ENCODE measurements around the gene ZNF441. TPM values are rescaled to one million over a fixed set of nuclear protein-coding genes. Genes with fewer than 3 reads are reported as not detected.

Gene ZNF441
- total and polyA plus RNA-seq, 10 of the 15 experiments (the other 5 are each of a cell fraction or from before 2014, with no cell fraction given): 1.0 to 9.4 (median 4.3) TPM

DNA sequence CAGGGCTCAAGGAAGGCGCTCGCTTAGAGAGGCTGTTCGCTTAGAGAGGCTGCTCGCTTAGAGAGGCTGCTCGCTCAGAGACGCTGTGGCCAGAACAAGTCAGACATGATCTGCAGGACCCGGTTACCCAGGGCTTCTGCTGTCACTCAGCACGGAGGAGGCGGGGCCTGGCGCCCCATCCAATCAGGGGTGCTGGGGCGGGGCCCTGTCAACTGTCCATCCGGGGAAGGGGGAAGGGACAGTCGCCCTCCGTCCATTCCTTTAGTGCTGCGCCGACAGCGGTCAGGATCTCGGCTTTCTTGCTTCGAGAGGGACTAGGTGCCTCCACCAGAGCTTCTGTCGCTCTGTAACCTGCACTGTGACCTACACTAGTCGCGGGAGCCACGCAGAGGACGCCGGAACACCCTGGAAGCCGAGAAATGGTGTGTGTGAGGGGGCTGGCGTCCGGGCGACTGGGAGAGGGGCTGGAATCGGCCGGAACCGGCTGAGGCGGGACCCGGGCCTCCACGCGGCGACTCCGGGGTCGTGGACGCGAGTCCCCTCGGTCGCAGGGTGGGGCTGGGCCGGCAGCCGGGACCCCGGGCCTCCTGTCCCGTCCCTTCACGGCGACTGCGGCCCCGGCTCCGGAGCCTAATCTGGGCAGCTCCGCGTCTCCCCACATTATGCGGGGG, 47.4 kb downstream of the ZNF441 start, which contains the start of gene ZNF440 (continued):
- TF ChIP-seq, protein P1, sequence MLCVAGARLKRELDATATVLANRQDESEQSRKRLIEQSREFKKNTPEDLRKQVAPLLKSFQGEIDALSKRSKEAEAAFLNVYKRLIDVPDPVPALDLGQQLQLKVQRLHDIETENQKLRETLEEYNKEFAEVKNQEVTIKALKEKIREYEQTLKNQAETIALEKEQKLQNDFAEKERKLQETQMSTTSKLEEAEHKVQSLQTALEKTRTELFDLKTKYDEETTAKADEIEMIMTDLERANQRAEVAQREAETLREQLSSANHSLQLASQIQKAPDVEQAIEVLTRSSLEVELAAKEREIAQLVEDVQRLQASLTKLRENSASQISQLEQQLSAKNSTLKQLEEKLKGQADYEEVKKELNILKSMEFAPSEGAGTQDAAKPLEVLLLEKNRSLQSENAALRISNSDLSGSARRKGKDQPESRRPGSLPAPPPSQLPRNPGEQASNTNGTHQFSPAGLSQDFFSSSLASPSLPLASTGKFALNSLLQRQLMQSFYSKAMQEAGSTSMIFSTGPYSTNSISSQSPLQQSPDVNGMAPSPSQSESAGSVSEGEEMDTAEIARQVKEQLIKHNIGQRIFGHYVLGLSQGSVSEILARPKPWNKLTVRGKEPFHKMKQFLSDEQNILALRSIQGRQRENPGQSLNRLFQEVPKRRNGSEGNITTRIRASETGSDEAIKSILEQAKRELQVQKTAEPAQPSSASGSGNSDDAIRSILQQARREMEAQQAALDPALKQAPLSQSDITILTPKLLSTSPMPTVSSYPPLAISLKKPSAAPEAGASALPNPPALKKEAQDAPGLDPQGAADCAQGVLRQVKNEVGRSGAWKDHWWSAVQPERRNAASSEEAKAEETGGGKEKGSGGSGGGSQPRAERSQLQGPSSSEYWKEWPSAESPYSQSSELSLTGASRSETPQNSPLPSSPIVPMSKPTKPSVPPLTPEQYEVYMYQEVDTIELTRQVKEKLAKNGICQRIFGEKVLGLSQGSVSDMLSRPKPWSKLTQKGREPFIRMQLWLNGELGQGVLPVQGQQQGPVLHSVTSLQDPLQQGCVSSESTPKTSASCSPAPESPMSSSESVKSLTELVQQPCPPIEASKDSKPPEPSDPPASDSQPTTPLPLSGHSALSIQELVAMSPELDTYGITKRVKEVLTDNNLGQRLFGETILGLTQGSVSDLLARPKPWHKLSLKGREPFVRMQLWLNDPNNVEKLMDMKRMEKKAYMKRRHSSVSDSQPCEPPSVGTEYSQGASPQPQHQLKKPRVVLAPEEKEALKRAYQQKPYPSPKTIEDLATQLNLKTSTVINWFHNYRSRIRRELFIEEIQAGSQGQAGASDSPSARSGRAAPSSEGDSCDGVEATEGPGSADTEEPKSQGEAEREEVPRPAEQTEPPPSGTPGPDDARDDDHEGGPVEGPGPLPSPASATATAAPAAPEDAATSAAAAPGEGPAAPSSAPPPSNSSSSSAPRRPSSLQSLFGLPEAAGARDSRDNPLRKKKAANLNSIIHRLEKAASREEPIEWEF (IDR thresholded peaks at IDR 0.05; ENCODE audit: insufficient replicate concordance, low read depth, low read length): no peak
- TF ChIP-seq, protein P2, sequence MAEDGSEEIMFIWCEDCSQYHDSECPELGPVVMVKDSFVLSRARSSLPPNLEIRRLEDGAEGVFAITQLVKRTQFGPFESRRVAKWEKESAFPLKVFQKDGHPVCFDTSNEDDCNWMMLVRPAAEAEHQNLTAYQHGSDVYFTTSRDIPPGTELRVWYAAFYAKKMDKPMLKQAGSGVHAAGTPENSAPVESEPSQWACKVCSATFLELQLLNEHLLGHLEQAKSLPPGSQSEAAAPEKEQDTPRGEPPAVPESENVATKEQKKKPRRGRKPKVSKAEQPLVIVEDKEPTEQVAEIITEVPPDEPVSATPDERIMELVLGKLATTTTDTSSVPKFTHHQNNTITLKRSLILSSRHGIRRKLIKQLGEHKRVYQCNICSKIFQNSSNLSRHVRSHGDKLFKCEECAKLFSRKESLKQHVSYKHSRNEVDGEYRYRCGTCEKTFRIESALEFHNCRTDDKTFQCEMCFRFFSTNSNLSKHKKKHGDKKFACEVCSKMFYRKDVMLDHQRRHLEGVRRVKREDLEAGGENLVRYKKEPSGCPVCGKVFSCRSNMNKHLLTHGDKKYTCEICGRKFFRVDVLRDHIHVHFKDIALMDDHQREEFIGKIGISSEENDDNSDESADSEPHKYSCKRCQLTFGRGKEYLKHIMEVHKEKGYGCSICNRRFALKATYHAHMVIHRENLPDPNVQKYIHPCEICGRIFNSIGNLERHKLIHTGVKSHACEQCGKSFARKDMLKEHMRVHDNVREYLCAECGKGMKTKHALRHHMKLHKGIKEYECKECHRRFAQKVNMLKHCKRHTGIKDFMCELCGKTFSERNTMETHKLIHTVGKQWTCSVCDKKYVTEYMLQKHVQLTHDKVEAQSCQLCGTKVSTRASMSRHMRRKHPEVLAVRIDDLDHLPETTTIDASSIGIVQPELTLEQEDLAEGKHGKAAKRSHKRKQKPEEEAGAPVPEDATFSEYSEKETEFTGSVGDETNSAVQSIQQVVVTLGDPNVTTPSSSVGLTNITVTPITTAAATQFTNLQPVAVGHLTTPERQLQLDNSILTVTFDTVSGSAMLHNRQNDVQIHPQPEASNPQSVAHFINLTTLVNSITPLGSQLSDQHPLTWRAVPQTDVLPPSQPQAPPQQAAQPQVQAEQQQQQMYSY (CRISPR knock-in tag; IDR thresholded peaks at IDR 0.05): no peak
- no peak for TF ChIP-seq ZSCAN29 (IDR thresholded peaks at IDR 0.05)
- TF ChIP-seq CEBPB (IDR thresholded peaks at IDR 0.05; ENCODE audit: borderline replicate concordance in 1 of 2, low read depth in 2 of 2, low read length in 2 of 2): no peak
- no peak for TF ChIP-seq FOXK2 (IDR thresholded peaks at IDR 0.05)
- TF ChIP-seq RAD21 (IDR thresholded peaks at IDR 0.05; ENCODE audit: insufficient read depth, low read depth, low read length): no peak
- no peak for TF ChIP-seq RELA (IDR thresholded peaks at IDR 0.05; ENCODE audit: borderline replicate concordance, partially characterized antibody)
- TF ChIP-seq IRF5 (IDR thresholded peaks at IDR 0.05; ENCODE audit: borderline replicate concordance): no peak
- TF ChIP-seq CEBPZ (IDR thresholded peaks at IDR 0.05; ENCODE audit: low read depth, low read length): no peak
- TF ChIP-seq TBL1XR1 (IDR thresholded peaks at IDR 0.05; ENCODE audit: low read depth, low read length): no peak
- no peak for TF ChIP-seq STAT1 (conservative IDR thresholded peaks at IDR 0.05)
- TF ChIP-seq NR2C1 (IDR thresholded peaks at IDR 0.05): no peak
- TF ChIP-seq CREM (IDR thresholded peaks at IDR 0.05; ENCODE audit: low read depth): no peak; the same call in 1 of the 2 replicates
- no peak for TF ChIP-seq FOXM1 (IDR thresholded peaks at IDR 0.05; ENCODE audit: low read depth, low read length)
- peak; percentile 40; the same call in 1 of the 2 replicates for TF ChIP-seq SMAD5 (IDR thresholded peaks at IDR 0.05; ENCODE audit: low read depth)
